Tibial artery (tissue), 4 donors: ENCODE results near the gene CTSD.
"Not testable (repeated sequence)": the region's sequence is repeated elsewhere in the genome, so short reads cannot be mapped to it uniquely, and the experiment has no call there.

ENCODE experiments used
- DNase-seq, 2 donors: peaks; one replicate each; pipeline ENCODE4 v3.0.0-alpha.2; 2019
- H3K27ac ChIP-seq, 2 donors: fragments of 200-600 bp; sonication (generic) in 1 of 2; 1 replicate in 1 of 2; 2 replicates in 1 of 2; pipeline ENCODE4 v1.5.1; 2018 to 2019; ENCODE audit warnings: mild to moderate bottlenecking in 1 of 2
- H3K27me3 ChIP-seq, 2 donors: fragments of 200-600 bp; sonication (generic) in 1 of 2; one replicate each; pipeline versions ENCODE4 v1.5.1 to v1.6.0; 2016 to 2019
- H3K36me3 ChIP-seq, 3 donors: fragments of 200-600 bp; sonication (generic) in 2 of 3; one replicate each; pipeline ENCODE4 v1.5.1; 2016 to 2019; ENCODE audit warnings: mild to moderate bottlenecking in 2 of 3
- H3K4me1 ChIP-seq, 4 donors: fragments of 200-600 bp; sonication (generic) in 2 of 4; 1 replicate in 3 of 4; 2 replicates in 1 of 4; pipeline ENCODE4 v1.5.1; 2016 to 2019
- H3K4me3 ChIP-seq, 2 donors: fragments of 200-600 bp; sonication (generic) in 1 of 2; 1 replicate in 1 of 2; 2 replicates in 1 of 2; pipeline ENCODE4 v1.5.1; 2018 to 2019; ENCODE audit warnings: mild to moderate bottlenecking in 2 of 2
- H3K9me3 ChIP-seq, 3 donors: fragments of 200-600 bp; sonication (generic) in 1 of 3; one replicate each; pipeline ENCODE4 v1.5.1; 2016 to 2019
- intact Hi-C: fragments of 100-400 bp; cut with DNase I; formaldehyde crosslinking; loops from one replicate; pipeline ENCODE4 v1.15.0; 2023; ENCODE audit warnings: low total_unique reads
- TF ChIP-seq, protein P1 (sequence below), 2 experiments: fragments of 200-600 bp in 1 of 2; fragments of 450-650 bp in 1 of 2; IDR thresholded peaks; one replicate each; pipeline ENCODE4 v1.5.1; 2017 to 2019; ENCODE audit warnings: antibody characterized with exemption in 2 of 2, mild to moderate bottlenecking in 1 of 2, moderate library complexity in 1 of 2

Gene CTSD

DNA sequence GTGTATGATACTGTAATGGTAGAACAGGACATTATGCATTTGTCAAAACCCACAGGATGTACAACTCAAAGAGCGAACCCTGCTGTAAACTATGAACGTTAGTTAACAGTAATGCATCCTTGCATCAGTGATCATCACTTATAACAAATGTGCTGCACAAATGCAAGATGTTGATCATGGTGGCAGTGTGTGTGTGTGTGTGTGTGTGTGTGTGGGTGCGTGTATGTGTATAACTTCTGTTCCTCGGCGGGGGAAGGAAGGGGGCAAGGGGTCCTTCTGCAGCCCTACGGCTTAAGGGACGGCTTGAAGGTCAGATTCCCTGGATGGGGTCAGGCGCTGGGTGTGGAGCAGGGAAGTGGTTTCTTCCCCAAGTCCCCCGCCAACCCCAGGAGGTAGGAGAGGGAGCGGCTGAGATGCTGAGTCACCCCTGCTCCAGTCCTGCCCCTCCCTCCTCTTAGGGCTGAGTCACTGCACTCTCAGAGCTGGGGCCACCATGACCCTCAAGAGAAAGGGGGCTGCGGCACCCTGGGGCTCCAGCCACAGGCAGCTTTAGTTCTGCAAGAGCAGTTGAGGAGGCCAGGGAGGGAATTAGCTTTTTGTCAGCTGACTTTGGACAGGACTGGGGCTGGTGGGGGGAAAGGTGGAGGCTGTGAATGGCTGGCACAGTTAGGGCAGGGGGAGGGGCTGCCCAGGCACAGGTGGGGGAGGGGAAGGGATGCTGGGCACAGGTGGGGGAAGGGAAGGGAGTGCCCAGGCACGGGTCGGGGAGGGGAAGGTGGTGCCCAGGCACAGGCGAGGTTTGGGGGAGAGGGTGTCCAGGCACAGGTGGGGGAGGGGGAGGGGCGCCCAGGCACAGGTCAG lies 8.8 kb upstream of the CTSD start:
- Histone ChIP-seq H3K27me3 (no peaks in the 10 kb centered on the region), H3K36me3 (no peaks in the 10 kb centered on the region), H3K9me3 (peaks cover 0 to 6% (median 0%) of the 10 kb centered on the region in 3 donors), H3K4me3 (peak overlapping the region in 1 of 2 donors; percentile 8), H3K4me1 (peaks cover 0 to 17% (median 9%) of the 10 kb centered on the region in 4 donors), H3K27ac (peak overlapping the region in 1 of 2 donors; percentile 40)
- TF ChIP-seq, protein P1, sequence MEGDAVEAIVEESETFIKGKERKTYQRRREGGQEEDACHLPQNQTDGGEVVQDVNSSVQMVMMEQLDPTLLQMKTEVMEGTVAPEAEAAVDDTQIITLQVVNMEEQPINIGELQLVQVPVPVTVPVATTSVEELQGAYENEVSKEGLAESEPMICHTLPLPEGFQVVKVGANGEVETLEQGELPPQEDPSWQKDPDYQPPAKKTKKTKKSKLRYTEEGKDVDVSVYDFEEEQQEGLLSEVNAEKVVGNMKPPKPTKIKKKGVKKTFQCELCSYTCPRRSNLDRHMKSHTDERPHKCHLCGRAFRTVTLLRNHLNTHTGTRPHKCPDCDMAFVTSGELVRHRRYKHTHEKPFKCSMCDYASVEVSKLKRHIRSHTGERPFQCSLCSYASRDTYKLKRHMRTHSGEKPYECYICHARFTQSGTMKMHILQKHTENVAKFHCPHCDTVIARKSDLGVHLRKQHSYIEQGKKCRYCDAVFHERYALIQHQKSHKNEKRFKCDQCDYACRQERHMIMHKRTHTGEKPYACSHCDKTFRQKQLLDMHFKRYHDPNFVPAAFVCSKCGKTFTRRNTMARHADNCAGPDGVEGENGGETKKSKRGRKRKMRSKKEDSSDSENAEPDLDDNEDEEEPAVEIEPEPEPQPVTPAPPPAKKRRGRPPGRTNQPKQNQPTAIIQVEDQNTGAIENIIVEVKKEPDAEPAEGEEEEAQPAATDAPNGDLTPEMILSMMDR (IDR thresholded peaks at IDR 0.05): no peak
- intact Hi-C loops: loop anchor here (10.0 kb wide), 1 partner anchor 78 kb away; the partner anchor contains the start of gene KRTAP5-6
- peak in 1 of 2 donors; percentile 85 for DNase-seq

DNA sequence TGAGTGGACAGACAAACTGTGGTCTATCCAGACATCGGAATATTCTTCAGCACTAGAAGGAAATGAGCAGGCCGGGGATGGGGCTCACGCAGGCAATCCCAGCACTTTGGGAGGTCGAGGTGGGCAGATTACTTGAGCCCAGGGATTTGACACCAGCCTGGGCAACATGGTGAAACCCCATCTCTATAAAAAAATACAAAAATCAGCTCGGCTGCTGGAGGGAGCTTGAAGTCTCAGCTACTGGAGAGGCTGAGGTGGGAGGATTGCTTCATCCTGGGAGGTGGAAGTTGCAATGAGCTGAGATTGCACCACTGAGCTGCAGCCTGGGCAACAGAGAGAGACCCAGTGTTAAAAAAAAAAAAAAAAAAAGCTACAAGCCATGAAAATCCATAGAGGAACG lies 8.0 kb upstream of the CTSD start:
- DNase-seq: peak in 1 of 2 donors; percentile 73
- Histone ChIP-seq H3K9me3 (peaks cover 0 to 6% (median 0%) of the 10 kb centered on the region in 3 donors), H3K27ac (peak overlapping the region in 1 of 2 donors; percentile 40), H3K27me3 (no peaks in the 10 kb centered on the region), H3K36me3 (no peaks in the 10 kb centered on the region), H3K4me3 (no peak overlapping the region), H3K4me1 (peaks cover 0 to 17% (median 9%) of the 10 kb centered on the region in 4 donors)
- intact Hi-C loops: loop anchor here (10.0 kb wide), 1 partner anchor 77 kb away; the partner anchor contains the start of gene KRTAP5-6
- TF ChIP-seq, protein P1 (IDR thresholded peaks at IDR 0.05): no peak

DNA sequence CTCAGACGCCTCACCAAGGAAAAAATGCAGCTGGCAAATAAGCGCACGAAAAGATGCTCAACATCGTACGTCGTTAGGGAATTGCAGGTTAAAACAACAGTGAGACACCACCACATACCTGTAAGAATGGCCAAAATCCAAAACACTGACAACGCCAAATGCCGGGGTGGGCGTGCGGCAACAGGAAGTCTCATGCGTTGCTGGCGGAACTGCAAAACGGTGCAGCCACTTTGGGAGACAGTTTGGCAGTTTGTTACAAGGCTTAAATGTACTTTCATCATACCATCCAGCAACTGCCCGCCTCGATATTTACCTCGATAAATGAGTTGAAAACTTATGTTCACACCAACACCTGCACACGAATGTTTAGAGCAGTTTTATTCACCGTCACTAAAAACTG lies 7.5 kb upstream of the CTSD start:
- peak in 1 of 2 donors; percentile 43 for DNase-seq
- Histone ChIP-seq H3K9me3 (peaks cover 0 to 2% (median 0%) of the 10 kb centered on the region in 3 donors), H3K36me3 (no peaks in the 10 kb centered on the region), H3K27ac (no peak overlapping the region), H3K27me3 (no peaks in the 10 kb centered on the region), H3K4me3 (no peak overlapping the region), H3K4me1 (peaks cover 0 to 17% (median 9%) of the 10 kb centered on the region in 4 donors)
- TF ChIP-seq, protein P1 (IDR thresholded peaks at IDR 0.05): no peak
- intact Hi-C loops: loop anchor here (10.0 kb wide), 1 partner anchor 76 kb away; the partner anchor contains the start of gene KRTAP5-6

DNA sequence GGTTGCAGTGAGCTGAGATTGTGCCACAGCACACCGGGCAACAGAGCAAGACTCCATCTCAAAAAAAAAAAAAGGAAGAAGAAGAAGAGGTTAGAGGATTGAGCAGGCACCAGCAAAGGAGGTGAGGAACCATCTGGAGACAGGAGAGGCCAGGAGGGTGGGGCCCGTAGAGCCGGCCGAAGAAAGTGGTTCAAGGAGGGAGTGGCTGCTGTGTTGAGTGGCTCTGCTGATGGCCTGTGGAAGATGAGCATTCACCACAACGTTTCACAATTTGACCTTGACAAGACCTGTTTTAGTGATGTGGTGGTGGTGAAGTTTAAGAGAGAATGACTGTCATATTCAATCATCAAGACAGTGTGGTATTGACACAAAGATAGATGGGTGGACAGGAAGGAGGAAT lies 6.8 kb upstream of the CTSD start:
- TF ChIP-seq, protein P1 (IDR thresholded peaks at IDR 0.05): no peak
- no peaks in the 10 kb centered on the region for H3K27me3 ChIP-seq
- no peaks in the 10 kb centered on the region for H3K36me3 ChIP-seq
- no peaks in the 10 kb centered on the region for H3K9me3 ChIP-seq
- H3K27ac ChIP-seq: no peak overlapping the region
- H3K4me3 ChIP-seq: no peak overlapping the region
- peaks cover 0 to 17% (median 9%) of the 10 kb centered on the region in 4 donors for H3K4me1 ChIP-seq
- intact Hi-C loops: loop anchor here (10.0 kb wide), 1 partner anchor 76 kb away; the partner anchor contains the start of gene KRTAP5-6
- DNase-seq: peak in 1 of 2 donors; percentile 43

DNA sequence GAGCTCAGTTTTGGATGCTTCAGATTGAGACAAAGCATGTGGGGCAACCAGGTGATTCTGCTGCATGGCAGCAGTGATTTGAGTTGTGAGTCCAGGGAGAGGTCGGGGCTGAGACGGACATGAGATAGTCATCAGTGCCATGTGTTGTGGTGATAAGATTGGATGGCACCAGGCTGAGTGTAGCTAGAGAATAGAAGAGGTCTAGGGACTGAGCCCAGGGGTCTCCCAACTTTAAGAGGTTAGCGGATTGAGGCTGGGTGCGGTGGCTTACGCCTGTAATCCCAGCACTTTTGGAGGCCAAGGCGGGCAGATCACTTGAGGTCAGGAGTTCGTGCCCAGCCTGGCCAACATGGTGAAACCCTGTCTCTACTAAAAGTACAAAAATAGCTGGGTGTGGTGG lies 6.3 kb upstream of the CTSD start:
- Histone ChIP-seq H3K4me1 (peaks cover 0 to 17% (median 9%) of the 10 kb centered on the region in 4 donors), H3K27ac (no peak overlapping the region), H3K36me3 (no peaks in the 10 kb centered on the region), H3K27me3 (no peaks in the 10 kb centered on the region), H3K4me3 (no peak overlapping the region), H3K9me3 (no peaks in the 10 kb centered on the region)
- no peak for DNase-seq
- intact Hi-C loops: loop anchor here (10.0 kb wide), 1 partner anchor 75 kb away; the partner anchor contains the start of gene KRTAP5-6
- TF ChIP-seq, protein P1 (IDR thresholded peaks at IDR 0.05): no peak

DNA sequence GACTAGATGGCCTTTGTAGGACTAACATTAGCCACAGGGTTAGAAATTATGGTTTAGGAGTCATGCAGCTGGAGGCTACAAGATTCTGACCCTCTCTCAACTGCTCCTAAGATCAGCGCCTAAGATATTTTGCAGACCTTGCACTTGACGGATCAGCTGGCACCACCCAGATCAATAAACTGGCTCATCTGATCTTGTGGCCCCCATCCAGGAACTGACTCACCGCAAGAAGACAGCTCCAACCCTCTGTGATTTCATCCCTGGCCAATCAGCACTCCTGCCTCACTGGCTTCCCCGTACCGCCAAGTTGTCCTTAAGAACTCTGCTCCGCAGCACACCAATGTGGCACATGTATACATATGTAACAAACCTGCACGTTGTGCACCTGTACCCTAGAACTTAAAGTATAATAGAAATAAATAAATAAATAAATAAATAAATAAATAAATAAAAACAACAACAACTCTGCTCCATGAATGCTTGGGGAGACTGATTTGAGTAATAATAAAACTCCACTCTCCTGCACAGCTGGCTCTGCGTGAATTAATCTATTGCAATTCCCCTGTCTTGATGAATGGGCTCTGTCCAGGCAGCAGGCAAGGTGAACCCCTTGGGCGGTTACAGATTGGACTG lies 5.7 kb upstream of the CTSD start:
- intact Hi-C loops, H3K4me3 ChIP-seq, H3K27me3 ChIP-seq, H3K27ac ChIP-seq, H3K36me3 ChIP-seq, H3K9me3 ChIP-seq, DNase-seq: not testable (repeated sequence)
- H3K4me1 ChIP-seq: peaks cover 0 to 20% (median 10%) of the 10 kb centered on the region in 4 donors
